Brain microvascular endothelial cell (primary cell): ENCODE data around the gene FASN.

Source experiments
- DNase-seq: peaks from one replicate; pipeline ENCODE4 v3.0.0-alpha.2; 2020
- H3K27ac ChIP-seq: fragments of 250-450 bp; sonication (Bioruptor Pico); 2 replicates; pipeline ENCODE4 v1.5.1; 2020; ENCODE audit warnings: mild to moderate bottlenecking, moderate library complexity
- H3K27me3 ChIP-seq: fragments of 250-450 bp; sonication (Bioruptor Pico); replicated peaks from 2 replicates; pipeline ENCODE4 v1.5.1; 2020; ENCODE audit warnings: mild to moderate bottlenecking
- H3K36me3 ChIP-seq: fragments of 250-450 bp; sonication (Bioruptor Pico); replicated peaks from 2 replicates; pipeline ENCODE4 v1.5.1; 2020; ENCODE audit warnings: mild to moderate bottlenecking
- H3K4me3 ChIP-seq: 2 replicates; pipeline ENCODE4 v1.5.1; 2011; ENCODE audit warnings: low read depth, mild to moderate bottlenecking, control low read depth, low read length, moderate library complexity
- CTCF ChIP-seq: IDR thresholded peaks from 2 replicates; pipeline ENCODE4 v1.5.1; 2011; ENCODE audit warnings: low read depth, mild to moderate bottlenecking, moderate library complexity, low read length, control low read depth, inconsistent platforms; ENCODE audit errors: missing control alignments
- in situ Hi-C: cut with HindIII; loops from 2 replicates; pipeline ENCODE4 v1.10.0; 2017; ENCODE audit warnings: low sequenced_read_pairs, low pct_ligation_motif_present

The FASN gene

GRCh38 chr17:82084373-82085030 is 13.5 kb downstream of the FASN start:
- in situ Hi-C loops, result no loop called here
- no peak overlapping the region for H3K4me3 ChIP-seq
- TF ChIP-seq CTCF, result no peak
- no peak overlapping the region for H3K27ac ChIP-seq
- H3K27me3 ChIP-seq, result no peaks in the 10 kb centered on the region
- DNase-seq, result no peak
- peaks cover 96% of the 10 kb centered on the region for H3K36me3 ChIP-seq

GRCh38 chr17:82083533-82084359 is 14.3 kb downstream of the FASN start:
- DNase-seq, result no peak
- Histone ChIP-seq H3K4me3 (no peak overlapping the region), H3K27ac (no peak overlapping the region), H3K36me3 (peaks cover 93% of the 10 kb centered on the region), H3K27me3 (no peaks in the 10 kb centered on the region)
- no peak for TF ChIP-seq CTCF
- in situ Hi-C loops, result no loop called here

DNA sequence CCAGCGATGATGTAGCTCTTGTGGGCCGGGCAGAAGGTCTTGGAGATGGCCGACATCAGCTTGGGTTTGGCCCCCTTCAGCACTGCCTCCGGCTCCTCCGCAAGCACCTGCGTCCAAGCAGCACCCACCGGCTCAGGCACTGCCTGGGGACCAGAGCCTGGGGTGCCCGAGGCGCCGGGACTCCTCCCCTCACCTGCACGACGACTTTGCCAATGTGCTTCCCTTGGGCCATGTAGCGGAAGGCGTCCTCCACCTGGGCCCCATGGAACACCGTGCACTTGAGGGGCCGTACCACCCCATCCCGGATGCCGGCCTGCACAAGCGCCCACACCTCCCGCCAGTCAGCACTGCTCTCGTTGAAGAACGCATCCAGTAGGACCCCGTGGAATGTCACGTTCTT is 15.0 kb downstream of the FASN start:
- no peak for DNase-seq
- in situ Hi-C loops, result no loop called here
- H3K27me3 ChIP-seq, result no peaks in the 10 kb centered on the region

DNA sequence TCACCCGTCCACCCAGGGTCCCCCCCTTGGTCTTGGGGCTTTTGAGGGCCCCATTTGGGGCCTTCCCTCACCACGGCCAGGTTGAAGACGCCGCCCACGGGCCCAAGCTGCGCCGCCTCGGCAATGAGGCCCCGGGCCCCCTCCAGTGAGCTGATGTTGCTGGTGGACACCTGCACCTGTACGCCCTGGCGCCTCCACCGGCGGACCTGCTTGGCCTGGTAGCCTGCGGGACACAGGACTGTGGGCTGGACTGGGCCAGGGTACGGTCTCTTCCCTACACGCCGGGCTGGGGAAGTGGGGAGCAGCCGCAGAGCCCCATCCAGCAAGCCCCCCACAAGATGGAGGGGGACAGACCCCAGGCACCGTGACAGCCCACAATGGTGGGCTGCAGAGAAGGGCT is 15.6 kb downstream of the FASN start:
- Histone ChIP-seq H3K36me3 (peaks cover 93% of the 10 kb centered on the region), H3K4me3 (no peak overlapping the region), H3K27me3 (no peaks in the 10 kb centered on the region), H3K27ac (no peak overlapping the region)
- TF ChIP-seq CTCF, result no peak
- in situ Hi-C loops, result no loop called here
- no peak for DNase-seq

More for the DNA sequence above, 15.0 kb downstream of the FASN start:
- H3K27ac ChIP-seq, result no peak overlapping the region
- peaks cover 92% of the 10 kb centered on the region for H3K36me3 ChIP-seq
- H3K4me3 ChIP-seq, result no peak overlapping the region
- no peak for TF ChIP-seq CTCF

DNA sequence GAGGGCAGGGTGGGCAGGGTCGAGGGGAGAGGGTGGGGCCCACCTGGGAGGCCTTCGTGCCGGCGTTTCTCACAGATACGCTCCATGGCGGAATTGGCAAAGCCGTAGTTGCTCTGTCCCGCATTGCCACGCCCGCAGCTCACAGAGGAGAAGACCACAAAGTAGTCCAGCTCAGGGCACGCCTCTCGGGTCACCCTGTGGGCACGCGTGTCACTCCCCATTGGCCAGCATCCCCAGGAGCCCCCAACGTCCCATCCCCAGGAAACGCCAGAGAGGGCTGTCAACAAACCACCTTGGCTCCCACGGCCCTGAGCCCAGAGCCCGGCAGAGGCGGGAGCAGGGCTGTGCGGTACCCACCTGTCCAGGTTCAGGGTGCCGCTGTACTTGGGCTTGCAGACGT is 16.1 kb downstream of the FASN start:
- DNase-seq, result no peak
- Histone ChIP-seq H3K27ac (no peak overlapping the region), H3K36me3 (peaks cover 91% of the 10 kb centered on the region), H3K4me3 (no peak overlapping the region), H3K27me3 (no peaks in the 10 kb centered on the region)
- in situ Hi-C loops, result no loop called here
- no peak for TF ChIP-seq CTCF
